ENCODE data around the gene XRCC5.

DNA sequence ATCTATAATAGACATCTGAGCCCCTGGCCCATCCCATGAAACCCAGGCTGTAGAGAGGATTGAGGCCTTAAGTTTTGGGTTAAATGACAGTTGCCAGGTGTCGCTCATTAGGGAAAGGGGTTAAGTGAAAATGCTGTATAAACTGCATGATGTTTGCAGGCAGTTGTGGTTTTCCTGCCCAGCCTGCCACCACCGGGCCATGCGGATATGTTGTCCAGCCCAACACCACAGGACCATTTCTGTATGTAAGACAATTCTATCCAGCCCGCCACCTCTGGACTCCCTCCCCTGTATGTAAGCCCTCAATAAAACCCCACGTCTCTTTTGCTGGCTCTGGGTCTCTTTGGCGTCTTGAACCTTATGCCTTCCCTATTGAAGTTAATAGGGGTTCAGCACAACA lies 110.7 kb downstream of the XRCC5 start:
- TF ChIP-seq, protein P1, sequence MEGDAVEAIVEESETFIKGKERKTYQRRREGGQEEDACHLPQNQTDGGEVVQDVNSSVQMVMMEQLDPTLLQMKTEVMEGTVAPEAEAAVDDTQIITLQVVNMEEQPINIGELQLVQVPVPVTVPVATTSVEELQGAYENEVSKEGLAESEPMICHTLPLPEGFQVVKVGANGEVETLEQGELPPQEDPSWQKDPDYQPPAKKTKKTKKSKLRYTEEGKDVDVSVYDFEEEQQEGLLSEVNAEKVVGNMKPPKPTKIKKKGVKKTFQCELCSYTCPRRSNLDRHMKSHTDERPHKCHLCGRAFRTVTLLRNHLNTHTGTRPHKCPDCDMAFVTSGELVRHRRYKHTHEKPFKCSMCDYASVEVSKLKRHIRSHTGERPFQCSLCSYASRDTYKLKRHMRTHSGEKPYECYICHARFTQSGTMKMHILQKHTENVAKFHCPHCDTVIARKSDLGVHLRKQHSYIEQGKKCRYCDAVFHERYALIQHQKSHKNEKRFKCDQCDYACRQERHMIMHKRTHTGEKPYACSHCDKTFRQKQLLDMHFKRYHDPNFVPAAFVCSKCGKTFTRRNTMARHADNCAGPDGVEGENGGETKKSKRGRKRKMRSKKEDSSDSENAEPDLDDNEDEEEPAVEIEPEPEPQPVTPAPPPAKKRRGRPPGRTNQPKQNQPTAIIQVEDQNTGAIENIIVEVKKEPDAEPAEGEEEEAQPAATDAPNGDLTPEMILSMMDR (IDR thresholded peaks at IDR 0.05): no peak
- TF ChIP-seq POLR2AphosphoS5 (IDR thresholded peaks at IDR 0.05; ENCODE audit: low read depth, low read length) (no peak), TCF7L2 (IDR thresholded peaks at IDR 0.05; ENCODE audit: low read depth, low read length) (no peak)
